ENCODE measurements around the gene BTG3. TPM values are rescaled to one million over a fixed set of nuclear protein-coding genes. Genes with fewer than 3 reads are reported as not detected.

The BTG3 gene
- total RNA-seq, 2 donors from 2014 or later = 27.3 to 31.1 TPM

DNA sequence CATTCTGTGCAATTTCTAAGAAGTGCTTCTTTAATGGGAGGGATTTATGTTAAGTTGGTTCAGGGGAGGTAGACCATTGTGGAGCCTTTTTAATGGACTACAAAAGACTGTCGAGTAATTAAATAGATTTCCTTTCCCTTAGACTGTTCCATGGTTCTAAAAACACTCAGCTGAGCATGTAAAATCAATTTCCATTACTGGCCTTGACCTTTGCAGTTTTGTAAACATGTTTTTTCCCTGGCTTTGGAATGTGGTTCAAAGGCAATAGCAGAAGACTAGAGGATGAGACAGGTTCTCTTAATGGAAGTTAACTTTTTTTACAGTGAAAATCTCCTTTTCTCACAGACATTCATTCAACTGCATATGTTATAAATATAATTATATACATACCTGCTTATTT, 37.6 kb upstream of the BTG3 start:
- H3K4me3 ChIP-seq = no peak overlapping the region
- H3K27me3 ChIP-seq = no peaks in the 10 kb centered on the region
- H3K36me3 ChIP-seq = no peaks in the 10 kb centered on the region
- no peak for TF ChIP-seq CTCF (IDR thresholded peaks at IDR 0.05)
- H3K27ac ChIP-seq = no peak overlapping the region
- H3K4me1 ChIP-seq = no peaks in the 10 kb centered on the region
- intact Hi-C loops (cut with DNase I) = no loop called here
- H3K9ac ChIP-seq (ENCODE audit: low read depth in 2 of 2, low read length in 2 of 2) = no peak overlapping the region
- H3K9me3 ChIP-seq = no peaks in the 10 kb centered on the region
- no peak for DNase-seq

- Histone ChIP-seq H3K27ac (no peak overlapping the region), H3K4me3 (no peak overlapping the region), H3K36me3 (no peaks in the 10 kb centered on the region), H3K27me3 (no peaks in the 10 kb centered on the region), H3K9ac (ENCODE audit: low read depth in 2 of 2, low read length in 2 of 2) (no peak overlapping the region), H3K4me1 (no peaks in the 10 kb centered on the region), H3K9me3 (no peaks in the 10 kb centered on the region)
- no peak for TF ChIP-seq CTCF (IDR thresholded peaks at IDR 0.05)
- intact Hi-C loops (cut with DNase I) = no loop called here
- DNase-seq = no peak
Observed at GRCh38 chr21:17646790-17647189, 34.1 kb upstream of the BTG3 start.

DNA sequence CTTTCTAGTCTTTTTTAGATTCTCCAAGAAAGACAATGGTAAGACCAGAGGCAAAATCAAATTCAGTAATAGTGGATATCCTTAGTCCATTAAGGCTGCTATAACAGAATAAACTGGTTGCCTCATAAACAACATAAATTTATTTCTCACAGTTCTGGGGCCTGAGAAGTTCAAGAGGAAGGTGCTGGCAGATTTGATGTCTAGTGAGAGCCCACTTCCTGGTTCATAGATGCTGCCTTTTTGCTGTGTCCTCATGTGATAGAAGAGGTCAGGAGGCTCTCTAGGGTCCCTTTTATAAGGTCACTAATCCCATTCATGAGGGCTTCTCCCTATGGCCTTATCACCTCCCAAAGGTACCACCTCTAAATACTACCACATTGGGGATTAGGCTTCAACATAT, 31.5 kb upstream of the BTG3 start:
- Histone ChIP-seq H3K27ac (no peak overlapping the region), H3K4me3 (no peak overlapping the region), H3K9ac (ENCODE audit: low read depth in 2 of 2, low read length in 2 of 2) (no peak overlapping the region), H3K36me3 (no peaks in the 10 kb centered on the region), H3K27me3 (no peaks in the 10 kb centered on the region), H3K4me1 (no peaks in the 10 kb centered on the region), H3K9me3 (no peaks in the 10 kb centered on the region)
- no peak for DNase-seq
- intact Hi-C loops (cut with DNase I) = no loop called here
- no peak for TF ChIP-seq CTCF (IDR thresholded peaks at IDR 0.05)

DNA sequence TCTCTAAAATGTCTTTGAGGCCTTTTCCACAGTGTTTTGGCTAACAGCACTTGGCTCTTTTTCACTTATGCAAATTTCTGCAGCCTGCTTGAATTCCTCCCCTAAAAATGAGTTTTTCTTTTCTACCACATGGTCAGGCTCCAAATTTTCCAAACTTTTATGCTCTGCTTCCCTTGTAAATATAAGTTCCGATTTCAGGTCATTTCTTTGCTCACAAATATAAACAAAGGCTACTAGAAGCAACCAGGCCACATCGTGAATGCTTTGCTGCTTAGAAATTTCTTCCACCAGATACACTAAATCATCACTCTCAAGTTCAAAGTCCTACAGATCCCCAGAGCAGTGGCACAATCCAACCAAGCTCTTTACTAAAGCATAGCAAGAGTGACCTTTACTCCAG, 28.1 kb upstream of the BTG3 start:
- no peak overlapping the region for H3K27ac ChIP-seq
- TF ChIP-seq CTCF (IDR thresholded peaks at IDR 0.05) = no peak
- intact Hi-C loops (cut with DNase I) = no loop called here
- H3K27me3 ChIP-seq = no peaks in the 10 kb centered on the region
- no peak overlapping the region for H3K4me3 ChIP-seq
- H3K4me1 ChIP-seq = no peaks in the 10 kb centered on the region
- H3K9ac ChIP-seq (ENCODE audit: low read depth in 2 of 2, low read length in 2 of 2) = no peak overlapping the region
- no peaks in the 10 kb centered on the region for H3K36me3 ChIP-seq
- no peaks in the 10 kb centered on the region for H3K9me3 ChIP-seq
- DNase-seq = no peak

DNA sequence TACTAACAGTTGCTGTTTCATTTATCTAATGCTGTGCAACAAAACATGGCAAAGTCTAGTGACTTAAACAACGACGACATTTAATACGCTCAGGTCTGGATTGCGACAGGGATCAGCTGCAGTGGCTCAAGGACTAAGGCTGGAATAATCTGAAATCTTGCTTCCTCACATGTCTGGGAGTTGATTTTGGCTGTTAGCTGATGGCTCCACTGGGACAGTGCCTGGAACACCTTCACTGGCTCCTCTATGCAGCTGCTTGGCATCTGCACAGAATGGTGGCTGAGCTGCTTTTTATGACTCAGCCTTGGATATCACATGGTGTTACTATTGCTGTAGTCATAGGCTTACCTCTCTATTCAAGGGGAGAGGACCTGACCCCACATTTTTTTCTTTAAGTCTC, 24.0 kb upstream of the BTG3 start:
- H3K36me3 ChIP-seq = no peaks in the 10 kb centered on the region
- intact Hi-C loops (cut with DNase I) = no loop called here
- no peak overlapping the region for H3K9ac ChIP-seq (ENCODE audit: low read depth in 2 of 2, low read length in 2 of 2)

More for the DNA sequence above, 24.0 kb upstream of the BTG3 start:
- H3K9me3 ChIP-seq = no peaks in the 10 kb centered on the region
- H3K4me1 ChIP-seq = no peaks in the 10 kb centered on the region
- H3K4me3 ChIP-seq = no peak overlapping the region
- no peak overlapping the region for H3K27ac ChIP-seq
- H3K27me3 ChIP-seq = no peaks in the 10 kb centered on the region
- no peak for DNase-seq
- TF ChIP-seq CTCF (IDR thresholded peaks at IDR 0.05) = no peak
